Hepatocyte (in vitro differentiated cells): ENCODE measurements around the gene CHST13. TPM values are rescaled to one million over a fixed set of nuclear protein-coding genes. Genes with fewer than 3 reads are reported as not detected.

Experiments used
- DNase-seq: peaks from one replicate; pipeline ENCODE4 v3.0.0-alpha.2; 2016; ENCODE audit warnings: low spot score
- H2AFZ ChIP-seq: fragments of 200-600 bp; sonication (generic); 2 replicates; pipeline ENCODE4 v1.6.0; 2016; ENCODE audit warnings: antibody characterized with exemption, mild to moderate bottlenecking
- H3K27ac ChIP-seq: fragments of 200-600 bp; sonication (generic); 2 replicates; pipeline ENCODE4 v1.5.1; 2016; ENCODE audit warnings: mild to moderate bottlenecking
- H3K27me3 ChIP-seq: fragments of 200-600 bp; sonication (generic); 2 replicates; pipeline ENCODE4 v1.6.1; 2016
- H3K36me3 ChIP-seq: fragments of 200-600 bp; sonication (generic); replicated peaks from 2 replicates; pipeline ENCODE4 v1.5.1; 2016; ENCODE audit warnings: low read depth; ENCODE audit not compliant: insufficient read depth
- H3K4me1 ChIP-seq: fragments of 200-600 bp; sonication (generic); 2 replicates; pipeline ENCODE4 v1.5.1; 2016; ENCODE audit warnings: mild to moderate bottlenecking, moderate library complexity; ENCODE audit not compliant: insufficient read depth
- H3K4me2 ChIP-seq: fragments of 200-600 bp; sonication (generic); 2 replicates; pipeline ENCODE4 v1.6.0; 2016
- H3K4me3 ChIP-seq: fragments of 200-600 bp; sonication (generic); 2 replicates; pipeline ENCODE4 v1.5.1; 2016; ENCODE audit warnings: mild to moderate bottlenecking
- H3K79me2 ChIP-seq: fragments of 200-600 bp; sonication (generic); 2 replicates; pipeline ENCODE4 v1.6.0; 2017; ENCODE audit warnings: mild to moderate bottlenecking
- H3K9me2 ChIP-seq: fragments of 200-600 bp; sonication (generic); replicated peaks from 2 replicates; pipeline ENCODE4 v1.6.0; 2017; ENCODE audit warnings: mild to moderate bottlenecking; ENCODE audit not compliant: insufficient read depth
- H3K9me3 ChIP-seq: fragments of 200-600 bp; sonication (generic); 2 replicates; pipeline ENCODE4 v1.5.1; 2016; ENCODE audit warnings: low read depth, mild to moderate bottlenecking
- H4K20me1 ChIP-seq: fragments of 200-600 bp; sonication (generic); 2 replicates; pipeline ENCODE4 v1.6.0; 2016; ENCODE audit warnings: mild to moderate bottlenecking; ENCODE audit not compliant: insufficient read depth, poor library complexity, severe bottlenecking
- EZH2 ChIP-seq: fragments of 200-600 bp; sonication (generic); IDR thresholded peaks from 2 replicates; pipeline ENCODE4 v1.6.1; 2016; ENCODE audit warnings: antibody characterized with exemption, mild to moderate bottlenecking, borderline replicate concordance
- EZH2phosphoT487 ChIP-seq: fragments of 200-600 bp; sonication (generic); IDR thresholded peaks from one replicate; pipeline ENCODE4 v1.6.1; 2018; ENCODE audit warnings: antibody characterized with exemption, mild to moderate bottlenecking, low read depth, moderate library complexity; ENCODE audit not compliant: unreplicated experiment, severe bottlenecking
- WGBS: methylation state at CpG from one replicate; pipeline ENCODE4 v1.1.6; 2016; ENCODE audit warnings: low lambda C conversion rate; ENCODE audit errors: missing lambda C conversion rate; 5-methylcytosine and 5-hydroxymethylcytosine counted together
- polyA plus RNA-seq: library from polyadenylated mRNA; unstranded; fragments of >200 nt; fragmentation: Nextera tagmentation; extraction: Ambion mirVana; gene quantifications from 2 replicates; pipeline ENCODE4 v1.2.1, GENCODE V29; 2016
- total RNA-seq: library from RNA; depleted of rRNA; stranded (reverse); fragments of >200 nt; gene quantifications from 2 replicates; pipeline ENCODE4 v1.2.3, GENCODE V29; 2014
- TF ChIP-seq, protein P1 (sequence below): fragments of 200-600 bp; sonication (generic); IDR thresholded peaks from 2 replicates; pipeline ENCODE4 v1.5.1; 2016; ENCODE audit warnings: antibody characterized with exemption, mild to moderate bottlenecking; ENCODE audit not compliant: poor library complexity

Gene CHST13
- total and polyA plus RNA-seq, 2 experiments from 2014 or later: 31.5 to 54.6 TPM

DNA sequence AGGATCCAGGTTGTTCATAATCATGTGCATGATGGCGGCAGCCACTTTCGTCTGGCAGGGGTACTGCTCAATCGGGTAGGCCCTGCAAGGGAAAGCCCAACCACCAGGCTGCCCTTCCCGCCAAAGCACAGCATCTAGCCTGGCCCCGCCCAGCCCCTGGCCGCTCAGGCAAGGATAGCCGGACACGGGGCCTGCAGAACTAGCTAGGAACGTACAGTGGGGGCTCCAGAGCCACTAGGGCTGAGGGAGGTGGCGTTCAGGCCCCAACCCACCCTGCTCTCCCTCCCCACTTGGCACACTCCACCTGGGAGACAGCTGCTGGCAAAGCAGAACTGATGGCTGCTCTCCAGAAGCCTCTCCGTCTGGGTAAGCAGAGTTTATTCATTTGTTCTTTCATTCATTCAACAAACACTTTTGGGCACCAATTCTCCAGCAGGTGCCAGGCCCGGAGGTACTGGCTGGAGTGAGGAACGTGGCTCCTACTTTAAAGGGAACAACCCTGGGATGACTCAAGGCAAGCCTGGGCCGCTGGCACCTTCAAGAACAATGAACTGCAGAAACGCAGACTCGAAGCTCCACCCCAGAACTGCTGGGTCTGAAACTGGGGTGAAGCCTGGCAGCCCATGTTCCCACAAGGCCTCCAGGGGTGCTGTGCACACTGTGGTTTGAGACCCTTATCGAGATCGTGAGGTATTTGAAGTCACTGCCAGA is 14.2 kb upstream of the CHST13 start:
- DNase-seq: no peak
- TF ChIP-seq, protein P1, sequence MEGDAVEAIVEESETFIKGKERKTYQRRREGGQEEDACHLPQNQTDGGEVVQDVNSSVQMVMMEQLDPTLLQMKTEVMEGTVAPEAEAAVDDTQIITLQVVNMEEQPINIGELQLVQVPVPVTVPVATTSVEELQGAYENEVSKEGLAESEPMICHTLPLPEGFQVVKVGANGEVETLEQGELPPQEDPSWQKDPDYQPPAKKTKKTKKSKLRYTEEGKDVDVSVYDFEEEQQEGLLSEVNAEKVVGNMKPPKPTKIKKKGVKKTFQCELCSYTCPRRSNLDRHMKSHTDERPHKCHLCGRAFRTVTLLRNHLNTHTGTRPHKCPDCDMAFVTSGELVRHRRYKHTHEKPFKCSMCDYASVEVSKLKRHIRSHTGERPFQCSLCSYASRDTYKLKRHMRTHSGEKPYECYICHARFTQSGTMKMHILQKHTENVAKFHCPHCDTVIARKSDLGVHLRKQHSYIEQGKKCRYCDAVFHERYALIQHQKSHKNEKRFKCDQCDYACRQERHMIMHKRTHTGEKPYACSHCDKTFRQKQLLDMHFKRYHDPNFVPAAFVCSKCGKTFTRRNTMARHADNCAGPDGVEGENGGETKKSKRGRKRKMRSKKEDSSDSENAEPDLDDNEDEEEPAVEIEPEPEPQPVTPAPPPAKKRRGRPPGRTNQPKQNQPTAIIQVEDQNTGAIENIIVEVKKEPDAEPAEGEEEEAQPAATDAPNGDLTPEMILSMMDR: no peak
- TF ChIP-seq EZH2: no peak
- Histone ChIP-seq H3K4me1 (no peaks in the 10 kb centered on the region), H3K79me2 (no peaks in the 10 kb centered on the region), H4K20me1 (no peaks in the 10 kb centered on the region), H2AFZ (no peak overlapping the region), H3K27ac (peak overlapping the region; percentile 9), H3K4me3 (no peak overlapping the region), H3K27me3 (no peaks in the 10 kb centered on the region), H3K9me3 (no peaks in the 10 kb centered on the region), H3K4me2 (no peak overlapping the region), H3K36me3 (no peaks in the 10 kb centered on the region), H3K9me2 (no peaks in the 10 kb centered on the region)
- 79% methylated on average over 18 of the region's 18 CpGs for WGBS

DNA sequence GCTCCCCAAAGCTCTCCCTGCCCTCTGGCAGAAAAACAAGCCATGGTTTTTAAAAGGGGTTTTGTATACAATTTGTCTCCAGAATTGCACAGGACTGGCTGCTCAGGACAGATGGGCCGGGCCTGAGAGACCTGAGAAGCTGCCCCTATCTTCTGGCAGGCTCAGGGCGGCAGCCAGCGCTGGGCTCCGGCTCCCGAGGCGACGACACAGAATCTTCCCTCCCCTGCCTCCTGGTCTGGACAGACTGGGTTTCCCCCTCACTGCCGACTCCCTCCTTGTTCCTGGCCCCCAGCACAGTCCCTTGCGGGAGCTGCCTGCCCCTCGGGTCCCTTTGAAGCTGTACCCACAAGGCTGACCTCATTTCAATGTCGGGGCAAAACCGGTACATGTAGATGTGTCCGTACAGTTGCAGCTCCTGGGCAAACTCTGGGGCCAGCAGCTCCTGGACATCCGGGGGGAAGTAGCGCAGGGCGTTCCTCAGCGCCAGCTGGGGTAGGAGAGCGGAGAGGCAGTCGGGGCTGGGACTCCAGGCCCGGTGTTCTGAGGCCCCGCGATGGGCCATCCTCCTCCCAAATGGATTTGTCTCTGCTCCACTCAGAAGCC is 13.5 kb upstream of the CHST13 start:
- no peak overlapping the region for H3K4me2 ChIP-seq
- H3K9me3 ChIP-seq: no peaks in the 10 kb centered on the region
- WGBS: 80% methylated on average over 22 of the region's 22 CpGs
- H3K4me3 ChIP-seq: no peak overlapping the region
- no peaks in the 10 kb centered on the region for H3K4me1 ChIP-seq
- no peaks in the 10 kb centered on the region for H3K79me2 ChIP-seq
- peak overlapping the region; percentile 9 for H3K27ac ChIP-seq
- H4K20me1 ChIP-seq: no peaks in the 10 kb centered on the region
- H3K36me3 ChIP-seq: no peaks in the 10 kb centered on the region
- H3K27me3 ChIP-seq: no peaks in the 10 kb centered on the region
- no peak for DNase-seq
- TF ChIP-seq EZH2: no peak
- TF ChIP-seq EZH2phosphoT487: no peak
- H3K9me2 ChIP-seq: no peaks in the 10 kb centered on the region
- no peak overlapping the region for H2AFZ ChIP-seq

DNA sequence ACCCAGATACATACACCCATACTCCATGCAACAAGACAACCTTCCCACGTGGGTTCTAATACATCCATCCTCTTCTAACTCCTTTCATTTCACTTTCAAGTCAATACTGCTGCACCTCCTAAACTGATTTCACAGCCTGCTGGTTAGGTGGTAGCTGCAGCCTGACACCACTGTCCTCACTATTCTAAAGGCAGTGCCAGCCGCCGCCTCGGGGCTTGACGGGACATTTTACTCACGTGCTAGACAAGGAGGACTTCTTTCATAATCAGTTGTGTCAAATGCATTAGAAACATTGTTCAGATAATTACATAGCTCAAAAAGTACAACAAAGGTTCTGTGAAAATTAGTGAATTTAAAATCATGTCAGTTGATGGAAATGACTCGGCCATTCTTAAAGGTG is 12.7 kb upstream of the CHST13 start:
- no peak overlapping the region for H3K4me2 ChIP-seq
- no peak overlapping the region for H3K27ac ChIP-seq
- no peaks in the 10 kb centered on the region for H3K36me3 ChIP-seq
- DNase-seq: no peak
- no peaks in the 10 kb centered on the region for H3K27me3 ChIP-seq
- H3K4me1 ChIP-seq: no peaks in the 10 kb centered on the region
- no peaks in the 10 kb centered on the region for H4K20me1 ChIP-seq
- TF ChIP-seq, protein P1: no peak
- no peak for TF ChIP-seq EZH2
- no peak for TF ChIP-seq EZH2phosphoT487
- WGBS: 84% methylated on average over 7 of the region's 7 CpGs
- H3K9me2 ChIP-seq: no peaks in the 10 kb centered on the region
- H3K9me3 ChIP-seq: no peaks in the 10 kb centered on the region
- H3K4me3 ChIP-seq: no peak overlapping the region
- no peaks in the 10 kb centered on the region for H3K79me2 ChIP-seq
- no peak overlapping the region for H2AFZ ChIP-seq

DNA sequence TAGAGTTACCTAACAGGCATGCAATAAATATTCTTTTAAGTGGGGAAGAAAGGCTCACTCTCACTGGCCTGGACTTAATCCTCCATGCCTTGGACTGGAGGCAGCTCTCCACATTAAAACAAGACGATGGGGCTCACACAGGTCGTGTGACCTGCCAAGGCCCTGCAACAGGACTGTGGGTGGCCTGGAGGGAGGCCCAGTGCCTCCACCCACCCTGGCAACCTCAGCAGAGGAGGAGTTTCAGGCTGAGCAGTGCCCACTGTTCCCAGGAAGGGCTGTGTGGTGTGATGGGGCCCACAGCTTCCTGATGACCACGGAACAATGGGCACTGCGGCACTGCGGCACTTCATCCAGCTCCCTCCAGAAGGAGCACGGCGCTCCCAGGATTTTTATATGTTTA is 11.9 kb upstream of the CHST13 start:
- WGBS: 84% methylated on average over 7 of the region's 7 CpGs
- H2AFZ ChIP-seq: no peak overlapping the region

More for the DNA sequence above, 11.9 kb upstream of the CHST13 start:
- H4K20me1 ChIP-seq: no peaks in the 10 kb centered on the region
- no peaks in the 10 kb centered on the region for H3K79me2 ChIP-seq
- H3K4me2 ChIP-seq: no peak overlapping the region
- no peak for TF ChIP-seq EZH2phosphoT487
- TF ChIP-seq, protein P1: no peak
- H3K27me3 ChIP-seq: no peaks in the 10 kb centered on the region
- H3K4me1 ChIP-seq: no peaks in the 10 kb centered on the region
- H3K9me2 ChIP-seq: no peaks in the 10 kb centered on the region
- H3K27ac ChIP-seq: no peak overlapping the region
- no peak for DNase-seq
- H3K36me3 ChIP-seq: no peaks in the 10 kb centered on the region
- H3K4me3 ChIP-seq: no peak overlapping the region
- H3K9me3 ChIP-seq: no peaks in the 10 kb centered on the region
